Fibroblast of skin of right biceps (primary cell): Measurements from ENCODE around the gene CLTB.

Experiments
- DNase-seq: peaks from one replicate; pipeline ENCODE4 v3.0.0-alpha.2; 2013

CLTB gene

GRCh38 chr5:176379881-176380280, 36.5 kb downstream of the CLTB start:
- DNase-seq, result no peak

DNA sequence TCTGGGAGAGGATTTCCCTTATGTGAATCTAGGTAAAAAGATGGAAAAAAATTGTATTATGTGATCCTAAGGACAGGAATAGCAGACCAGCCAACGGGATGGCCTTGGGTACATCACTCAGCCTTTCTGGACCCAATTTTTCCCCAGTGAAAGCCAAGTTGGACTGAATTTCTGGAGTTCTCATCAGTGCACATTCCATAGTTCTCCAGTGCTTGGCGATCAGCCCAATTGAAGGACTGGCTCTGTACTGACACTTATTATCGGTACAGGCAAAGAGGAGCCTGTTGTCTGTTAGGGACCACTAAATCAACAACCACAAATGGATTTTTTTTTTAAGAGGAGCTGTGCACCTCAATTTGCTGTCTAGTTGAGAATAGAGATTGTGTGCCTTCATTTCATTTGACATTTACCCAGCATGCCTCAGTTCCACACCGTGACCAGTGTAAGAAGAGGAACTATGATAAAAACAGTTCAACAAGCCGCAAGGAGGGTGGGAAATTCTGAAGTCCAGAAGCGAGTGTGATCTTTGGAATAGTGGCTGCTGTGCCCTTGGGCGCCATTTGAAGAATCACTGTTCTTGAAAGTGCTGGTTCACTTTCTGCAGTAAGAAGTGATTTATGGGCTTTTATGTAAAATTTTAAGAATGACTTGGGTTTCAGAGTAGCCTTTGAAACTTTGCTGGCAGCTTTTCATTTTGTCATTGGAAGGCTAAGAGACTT, 43.1 kb downstream of the CLTB start:
- DNase-seq, result peak; percentile 13

DNA sequence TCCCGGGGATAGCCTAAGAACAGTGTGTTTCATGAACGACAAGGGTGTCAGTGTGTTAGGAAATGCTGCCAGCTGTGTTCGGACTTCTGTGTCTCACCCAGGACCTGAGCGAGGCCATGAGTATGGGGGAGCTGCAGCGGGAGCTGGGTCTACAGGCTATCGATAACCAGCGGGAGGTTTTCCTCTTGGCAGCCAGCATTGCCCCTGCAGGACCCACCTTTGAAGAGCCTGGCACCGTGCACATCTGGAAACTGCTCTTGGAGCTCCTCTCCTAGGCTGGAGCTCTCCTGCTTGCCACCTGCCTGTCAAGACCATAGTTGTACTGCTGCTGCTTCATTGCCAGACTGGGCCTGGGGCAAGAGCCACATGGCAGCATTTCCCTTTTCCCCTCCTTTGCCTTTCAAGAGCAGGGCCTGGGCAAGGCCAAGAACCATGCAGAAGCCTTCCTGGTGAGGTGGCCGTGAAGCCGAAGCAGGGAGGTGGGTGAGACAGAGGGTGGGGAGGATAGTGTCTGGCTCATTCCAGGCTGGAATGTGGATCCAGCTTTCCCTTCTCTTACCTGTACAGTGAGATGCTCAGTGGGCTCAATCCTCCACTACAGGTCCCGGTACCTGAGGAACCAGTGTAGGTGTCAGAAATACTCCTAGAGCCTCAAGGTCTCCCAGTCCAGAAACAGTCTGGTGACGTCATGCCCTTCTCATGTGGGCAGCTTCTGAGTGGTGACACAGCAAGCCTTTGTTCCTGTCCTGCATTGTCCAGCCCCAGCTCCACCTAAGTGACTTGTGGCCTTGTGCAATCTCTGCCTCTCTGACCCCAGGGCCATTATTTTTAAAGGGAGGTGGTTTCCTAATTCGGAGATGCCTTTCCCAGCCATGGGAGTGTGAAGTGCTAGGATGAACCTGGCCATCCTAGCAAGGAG, 44.5 kb downstream of the CLTB start:
- no peak for DNase-seq

GRCh38 chr5:176369934-176370711, 46.2 kb downstream of the CLTB start:
- DNase-seq, result no peak

DNA sequence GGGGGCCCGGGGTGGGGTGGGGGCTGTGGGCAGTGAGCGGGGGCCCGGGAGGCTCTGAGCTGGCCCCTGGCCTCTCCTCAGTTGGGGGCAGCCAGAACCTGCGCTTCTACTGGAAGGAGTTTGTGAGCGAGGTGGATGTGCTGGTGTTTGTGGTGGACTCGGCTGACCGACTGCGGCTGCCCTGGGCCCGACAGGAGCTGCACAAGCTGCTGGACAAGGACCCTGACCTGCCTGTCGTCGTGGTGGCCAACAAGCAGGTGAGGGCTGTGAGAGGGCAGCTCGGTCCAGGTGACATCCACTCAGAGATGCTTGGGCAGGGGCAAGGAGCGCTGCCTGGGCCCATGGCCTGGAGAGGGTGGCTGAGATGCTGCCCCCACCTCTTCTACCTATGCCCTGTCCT, 47.6 kb downstream of the CLTB start:
- no peak for DNase-seq

GRCh38 chr5:176366232-176366894, 50.0 kb downstream of the CLTB start:
- no peak for DNase-seq

- peak; percentile 79 for DNase-seq
Observed at GRCh38 chr5:176365351-176366231, 50.7 kb downstream of the CLTB start, which contains the start of gene ARL10. Gene ARL10, plus strand, starts transcription at chr5:176365487. Its CDS starts 77 bp downstream, at chr5:176365564.

DNA sequence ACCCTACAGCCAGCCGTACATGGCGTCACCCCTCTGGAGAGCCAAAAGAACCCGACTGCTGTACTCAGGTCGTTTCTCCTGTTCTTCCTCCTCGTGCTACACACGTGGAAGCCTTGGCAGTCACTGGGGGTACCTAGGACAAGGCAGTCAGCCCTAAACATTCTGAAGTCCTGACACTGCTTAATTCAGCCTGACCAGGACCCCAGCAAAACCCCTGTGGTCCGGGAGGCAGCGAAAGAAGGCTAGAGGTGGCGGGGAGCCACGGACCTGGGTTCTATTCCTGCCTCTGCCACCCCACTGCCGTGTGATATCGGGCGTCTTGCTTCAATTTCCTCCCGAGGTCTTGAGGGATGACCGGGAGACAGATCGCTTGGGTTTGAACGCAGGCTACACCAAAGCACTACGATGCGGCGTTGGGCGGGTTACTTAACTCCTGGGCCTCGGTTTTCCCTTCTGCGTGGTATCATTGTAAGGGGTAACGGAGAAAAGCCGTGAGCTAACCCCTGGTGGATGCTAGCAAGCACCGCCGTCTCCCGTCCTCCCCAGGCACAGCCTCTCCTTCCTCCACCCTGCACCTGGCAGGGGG, 51.5 kb downstream of the CLTB start:
- no peak for DNase-seq

- no peak for DNase-seq
Observed at GRCh38 chr5:176362233-176362490, 54.2 kb downstream of the CLTB start.

GRCh38 chr5:176361437-176362232, 54.7 kb downstream of the CLTB start, which contains the start of gene KIAA1191:
Gene KIAA1191, minus strand, starts transcription at chr5:176361764. Its CDS starts 2,256 bp downstream, at chr5:176359508.
- peak; percentile 87 for DNase-seq

GRCh38 chr5:176360894-176361436, 55.4 kb downstream of the CLTB start:
- DNase-seq, result peak; percentile 2

DNA sequence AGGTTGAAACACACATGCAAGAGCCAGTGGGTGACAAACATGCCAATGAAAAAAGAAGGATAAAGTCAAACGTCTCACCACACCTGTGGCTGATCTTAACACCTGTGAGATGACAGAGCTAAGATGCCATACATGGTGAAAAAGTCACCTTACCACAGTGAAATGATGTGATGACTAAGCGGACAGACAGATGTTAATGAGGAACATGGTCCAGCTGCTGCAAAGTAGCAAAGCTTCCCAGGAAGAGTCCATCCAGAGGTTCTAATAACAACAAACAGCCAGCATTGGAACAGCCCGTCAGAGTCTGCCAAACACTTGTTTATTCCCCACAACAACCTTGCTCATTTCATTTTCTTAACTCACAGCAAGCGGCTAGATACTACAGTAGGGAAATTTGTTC, 56.7 kb downstream of the CLTB start:
- no peak for DNase-seq

DNA sequence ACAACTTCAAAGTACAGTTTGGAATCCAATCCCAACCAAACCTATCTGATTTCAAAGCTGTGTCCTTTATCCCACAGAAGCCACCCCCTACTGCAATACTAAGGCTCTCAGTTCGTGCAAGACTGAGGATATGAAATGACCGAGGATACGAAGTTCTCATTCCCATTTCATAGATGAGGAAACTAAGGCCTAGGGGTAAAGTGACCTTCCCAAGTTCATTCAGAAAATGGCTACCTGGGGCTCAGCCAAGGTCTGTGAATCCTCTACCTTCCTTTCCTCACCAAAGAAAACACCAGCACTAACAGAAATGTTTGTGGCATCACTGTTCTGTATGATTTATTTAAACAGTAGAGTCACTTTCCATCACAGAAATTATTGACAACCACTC, 60.2 kb downstream of the CLTB start:
- DNase-seq, result no peak

DNA sequence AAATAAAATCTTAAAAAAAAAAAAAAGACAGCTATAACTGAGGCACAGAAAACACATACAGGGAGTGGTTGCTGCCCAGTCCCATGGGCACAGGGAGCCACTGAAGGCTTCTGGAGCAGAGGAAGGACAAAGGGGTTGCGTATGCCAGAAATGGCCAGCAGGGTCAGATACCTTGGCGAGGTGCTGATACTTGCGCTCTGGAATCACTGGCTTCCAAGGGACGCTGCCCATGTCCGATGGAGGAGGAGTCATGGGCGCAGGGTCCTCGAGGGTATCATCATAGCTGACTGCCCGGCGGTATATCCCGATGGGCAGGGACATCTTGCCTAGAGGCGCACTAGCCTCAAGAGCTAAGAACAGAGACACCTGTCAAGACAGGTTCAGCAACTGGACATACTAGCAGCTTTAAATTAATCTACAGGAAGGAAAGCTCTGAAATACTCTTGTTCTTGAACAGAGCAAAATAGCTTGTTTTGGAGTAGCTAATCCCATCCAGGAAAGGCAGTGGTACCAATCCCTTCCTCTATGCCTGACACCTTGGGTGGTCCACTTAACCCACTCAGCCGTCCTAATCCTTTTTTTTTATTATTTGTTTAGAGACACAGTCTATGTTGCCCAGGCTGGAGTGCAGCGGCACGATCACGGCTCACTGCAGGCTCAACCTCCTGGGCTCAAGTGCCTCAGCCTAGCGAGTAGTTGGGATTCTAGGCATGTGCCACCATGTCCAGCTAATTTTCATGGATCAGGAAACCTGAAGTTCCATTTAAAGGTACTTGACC, 60.8 kb downstream of the CLTB start:
- no peak for DNase-seq

- no peak for DNase-seq
Observed at GRCh38 chr5:176353533-176353932, 62.8 kb downstream of the CLTB start.

DNA sequence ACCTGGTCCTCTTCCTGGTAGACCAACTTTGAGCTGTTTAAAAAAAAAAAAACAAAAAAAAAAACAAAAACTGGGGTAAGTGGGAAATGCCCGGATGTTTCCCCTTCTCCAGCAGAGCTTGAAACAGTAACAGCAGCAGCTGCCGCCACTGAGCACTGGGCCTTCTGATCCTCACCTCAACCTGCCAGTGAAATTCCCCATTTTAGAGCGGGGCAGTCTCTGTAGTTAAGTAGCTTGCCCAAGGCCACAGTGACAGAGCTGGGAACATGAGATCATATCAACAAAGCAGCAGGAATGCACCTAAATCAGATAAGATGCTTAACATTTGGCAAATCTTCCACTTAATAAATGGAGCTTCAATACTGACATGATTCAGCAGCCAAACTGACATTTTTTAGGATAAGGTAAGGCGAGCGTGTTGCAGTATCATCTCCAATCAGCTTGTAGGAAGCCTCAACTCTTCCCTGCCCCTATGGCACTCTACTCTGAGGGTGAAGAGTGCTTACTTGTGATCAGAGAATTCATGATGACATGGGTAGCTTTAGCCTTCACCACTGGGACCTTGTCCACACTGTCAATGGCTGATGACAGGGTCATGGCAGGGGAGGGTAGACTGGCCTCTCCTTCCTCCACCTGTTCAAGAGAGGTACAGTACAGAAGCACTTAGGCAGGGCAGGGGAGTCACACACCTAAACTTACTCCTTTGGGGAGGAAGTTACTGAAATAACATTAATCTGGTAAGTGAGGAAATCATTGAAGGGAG, 64.0 kb downstream of the CLTB start:
- DNase-seq, result no peak

DNA sequence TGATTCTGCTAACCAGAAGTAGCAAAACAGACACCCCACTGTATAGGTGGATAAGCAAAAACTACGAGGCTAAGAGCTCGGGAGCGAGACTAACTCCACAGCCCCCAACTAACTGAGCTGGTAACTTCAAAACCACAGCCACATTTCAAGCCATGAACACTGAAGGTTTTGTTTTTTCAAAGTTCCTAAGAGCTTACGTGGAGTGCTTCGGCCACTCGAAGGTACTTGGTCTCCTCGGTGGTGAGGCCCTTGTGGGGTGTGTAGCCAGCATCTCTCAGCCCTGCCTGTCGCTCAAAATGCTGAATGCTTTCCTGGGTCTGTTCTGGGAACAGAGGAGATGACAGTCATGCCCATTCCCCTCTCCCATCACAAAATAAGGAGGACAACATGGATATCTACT, 65.9 kb downstream of the CLTB start:
- DNase-seq, result no peak

DNA sequence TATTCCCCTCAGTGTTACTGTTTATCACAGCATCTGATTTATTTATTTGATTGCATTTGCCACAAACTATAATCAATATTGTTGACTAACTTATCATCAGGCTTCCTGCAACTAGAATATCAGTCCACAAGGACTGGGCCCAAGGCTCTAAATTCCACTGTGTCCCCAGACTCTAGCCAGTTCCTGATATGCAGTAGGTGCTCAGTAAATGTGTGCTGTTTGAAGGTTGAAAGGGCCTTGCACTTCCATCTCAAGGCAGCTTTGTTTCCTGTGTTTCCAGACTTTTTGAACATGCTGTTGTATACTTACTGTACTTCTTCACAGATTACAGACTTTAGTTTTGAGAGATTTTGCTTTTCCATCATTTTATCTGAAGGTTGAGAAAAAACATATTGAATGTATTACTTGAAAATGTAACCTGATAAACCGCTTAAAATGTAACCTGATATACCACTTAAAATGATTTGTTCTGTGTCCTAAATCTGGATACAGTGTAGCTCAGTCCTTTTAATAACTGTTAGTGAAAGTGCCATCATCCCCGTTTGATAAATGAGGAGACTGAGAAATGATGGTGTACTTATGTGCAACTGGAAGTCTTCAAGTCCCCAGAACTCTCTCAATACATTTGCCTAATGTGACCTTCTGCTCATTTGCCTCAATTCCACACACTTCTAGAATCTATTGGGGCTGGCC, 73.4 kb downstream of the CLTB start:
- DNase-seq, result no peak
